ENCODE measurements around the gene CRISPLD2.
"Not testable (repeated sequence)": the region's sequence is repeated elsewhere in the genome, so short reads cannot be mapped to it uniquely, and the experiment has no call there.

The CRISPLD2 gene

DNA sequence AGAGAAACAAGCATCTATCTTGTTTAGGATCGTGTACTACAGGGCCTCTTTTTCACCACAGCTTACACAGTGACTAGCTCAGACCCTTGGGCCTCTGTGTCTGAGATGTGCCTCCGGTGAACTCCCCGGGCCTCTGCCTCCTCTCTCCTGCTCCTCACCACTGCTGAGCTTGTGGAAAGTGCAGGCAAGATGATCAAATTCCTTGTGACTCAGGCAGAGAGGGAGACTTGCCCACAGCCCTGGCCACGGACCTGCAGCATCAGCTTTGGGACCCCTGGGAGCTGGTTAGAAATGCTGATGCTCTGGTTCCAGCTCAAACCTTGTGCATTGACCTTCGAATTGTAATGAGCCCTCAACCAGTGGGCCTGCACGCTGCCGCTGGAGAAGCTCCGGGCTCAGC is 111.7 kb downstream of the CRISPLD2 start:
- ChIA-PET CTCF (interaction anchor here (0.6 kb wide), 2 partner anchors 20 to 177 kb away, joined by 3 read pairs; no protein-coding TSS in a partner anchor), POLR2A (ENCODE audit: low non-redundant PET) (no interaction called here)

DNA sequence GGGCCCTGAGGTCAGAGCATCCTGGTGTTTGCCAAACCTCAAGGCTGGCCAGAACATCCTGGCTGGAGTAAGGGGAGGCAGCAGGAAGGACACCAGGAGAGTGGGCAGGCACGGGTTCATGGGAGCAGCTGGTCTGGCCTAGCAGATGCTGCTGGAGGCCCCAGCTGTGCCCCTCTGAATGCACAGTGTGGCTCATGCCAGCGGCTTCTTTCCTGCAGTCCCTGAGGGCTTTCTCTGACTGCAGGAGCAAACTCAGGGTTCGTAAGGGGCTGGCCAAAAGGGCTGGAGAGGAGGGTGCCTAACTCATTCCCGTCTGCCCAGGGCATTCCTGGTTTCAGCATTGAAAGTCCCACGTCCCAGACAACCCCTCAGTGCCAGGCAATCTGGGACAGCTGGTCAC is 112.9 kb downstream of the CRISPLD2 start:
- POLR2A ChIA-PET (ENCODE audit: low non-redundant PET), result no interaction called here
- TF ChIP-seq, protein P1, sequence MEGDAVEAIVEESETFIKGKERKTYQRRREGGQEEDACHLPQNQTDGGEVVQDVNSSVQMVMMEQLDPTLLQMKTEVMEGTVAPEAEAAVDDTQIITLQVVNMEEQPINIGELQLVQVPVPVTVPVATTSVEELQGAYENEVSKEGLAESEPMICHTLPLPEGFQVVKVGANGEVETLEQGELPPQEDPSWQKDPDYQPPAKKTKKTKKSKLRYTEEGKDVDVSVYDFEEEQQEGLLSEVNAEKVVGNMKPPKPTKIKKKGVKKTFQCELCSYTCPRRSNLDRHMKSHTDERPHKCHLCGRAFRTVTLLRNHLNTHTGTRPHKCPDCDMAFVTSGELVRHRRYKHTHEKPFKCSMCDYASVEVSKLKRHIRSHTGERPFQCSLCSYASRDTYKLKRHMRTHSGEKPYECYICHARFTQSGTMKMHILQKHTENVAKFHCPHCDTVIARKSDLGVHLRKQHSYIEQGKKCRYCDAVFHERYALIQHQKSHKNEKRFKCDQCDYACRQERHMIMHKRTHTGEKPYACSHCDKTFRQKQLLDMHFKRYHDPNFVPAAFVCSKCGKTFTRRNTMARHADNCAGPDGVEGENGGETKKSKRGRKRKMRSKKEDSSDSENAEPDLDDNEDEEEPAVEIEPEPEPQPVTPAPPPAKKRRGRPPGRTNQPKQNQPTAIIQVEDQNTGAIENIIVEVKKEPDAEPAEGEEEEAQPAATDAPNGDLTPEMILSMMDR (conservative IDR thresholded peaks at IDR 0.05; ENCODE audit: low read depth), result no peak

More for the DNA sequence above, 111.7 kb downstream of the CRISPLD2 start:
- H3K27ac ChIP-seq, result no peak overlapping the region
- TF ChIP-seq, protein P1 (conservative IDR thresholded peaks at IDR 0.05; ENCODE audit: low read depth), result no peak
- no peak for DNase-seq (ENCODE audit: low spot score)

DNA sequence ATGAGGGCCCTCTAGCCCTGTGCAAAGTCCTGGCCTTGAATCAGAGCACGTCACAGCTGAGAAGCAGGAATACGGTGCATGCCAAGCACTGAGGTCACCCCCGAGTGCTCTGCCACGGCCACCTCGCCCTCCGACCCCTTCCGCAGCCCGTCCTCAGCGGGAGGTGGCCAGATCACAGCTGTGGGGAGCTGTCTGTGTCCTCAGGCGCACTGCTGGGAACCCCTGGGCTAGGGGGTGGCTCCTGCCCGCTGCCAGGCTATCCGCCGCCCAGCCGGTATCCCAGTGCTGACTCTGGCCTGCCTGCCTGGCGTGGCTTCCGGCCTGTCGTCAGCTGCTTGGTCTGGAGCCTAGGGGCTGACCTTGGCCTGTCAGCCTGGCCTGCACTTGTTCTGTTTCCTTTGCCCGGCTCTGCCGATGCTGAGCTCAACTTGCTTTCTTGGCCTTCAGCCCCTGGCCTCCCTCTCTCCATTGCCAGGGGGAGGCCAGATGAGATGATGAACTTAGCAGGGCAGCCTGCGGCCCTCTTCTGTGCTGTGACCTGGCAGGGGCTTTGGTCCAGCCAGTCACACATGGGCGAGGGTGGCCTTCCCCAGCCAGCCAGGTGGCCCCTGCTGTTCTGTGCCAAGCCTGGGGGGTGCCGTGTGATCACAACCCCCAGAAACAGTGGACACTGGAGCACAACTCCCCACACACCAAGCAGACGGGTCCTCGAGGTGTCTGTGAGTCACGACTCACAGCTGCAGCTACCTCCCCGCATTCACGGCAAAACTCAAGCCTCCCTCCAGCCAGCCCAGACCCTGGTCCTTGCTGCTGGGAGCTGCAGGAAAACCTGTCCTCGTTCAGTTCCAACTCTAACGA is 114.2 kb downstream of the CRISPLD2 start:
- DNase-seq (ENCODE audit: low spot score), result no peak
- TF ChIP-seq, protein P1 (conservative IDR thresholded peaks at IDR 0.05; ENCODE audit: low read depth), result no peak
- H3K27ac ChIP-seq, result no peak overlapping the region
- ChIA-PET CTCF (interaction anchor here (0.6 to 1.1 kb wide), 4 partner anchors 18 to 196 kb away, joined by 3 to 5 read pairs (median 3); no protein-coding TSS in a partner anchor), POLR2A (ENCODE audit: low non-redundant PET) (no interaction called here)

More for the DNA sequence above, 112.9 kb downstream of the CRISPLD2 start:
- CTCF ChIA-PET, result interaction anchor here (0.5 to 1.1 kb wide), 2 partner anchors 19 to 563 kb away, joined by 3 to 5 read pairs; no protein-coding TSS in a partner anchor
- no peak for DNase-seq (ENCODE audit: low spot score)
- H3K27ac ChIP-seq, result no peak overlapping the region

DNA sequence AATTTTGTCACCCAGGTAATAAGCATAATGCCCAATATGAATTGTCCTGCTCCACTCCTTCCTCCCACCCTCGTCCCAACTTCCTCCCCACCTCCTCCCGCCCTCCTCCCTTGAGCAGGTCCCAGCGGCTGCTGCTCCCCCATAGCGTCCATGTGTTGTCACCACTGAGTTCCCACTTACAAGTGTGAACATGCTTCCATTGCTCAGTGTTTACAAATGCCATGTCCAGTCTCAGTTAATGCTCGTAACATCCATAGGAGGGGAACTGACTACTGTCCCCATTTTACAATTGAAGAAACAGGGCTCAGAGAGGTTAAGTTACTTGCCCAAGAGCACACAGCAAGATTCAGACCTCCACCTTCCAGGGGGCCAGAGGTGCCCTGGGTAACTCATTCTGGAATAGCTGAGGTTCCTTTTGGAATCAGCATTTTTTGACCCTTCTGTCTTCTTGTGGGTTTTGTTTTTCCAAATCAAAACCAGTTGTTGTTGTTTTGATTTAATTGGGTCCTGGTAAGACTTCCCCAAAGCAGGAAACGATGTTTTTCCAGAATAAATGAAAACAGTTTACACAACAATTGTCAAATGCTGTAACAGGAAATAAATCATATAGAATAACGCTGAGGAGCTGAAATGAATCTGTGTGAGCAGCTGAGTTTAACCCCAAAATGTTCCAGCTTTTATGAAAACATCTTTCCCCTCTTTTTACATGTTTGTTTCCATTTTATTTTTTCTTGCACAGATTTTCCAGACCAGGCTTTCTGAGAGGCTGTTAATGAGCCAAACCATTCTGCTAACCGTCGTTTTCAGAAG is 117.6 kb downstream of the CRISPLD2 start:
- CTCF ChIA-PET, result no interaction called here

GRCh38 chr16:84938616-84939015 is 118.8 kb downstream of the CRISPLD2 start:
- DNase-seq (ENCODE audit: low spot score); H3K27ac ChIP-seq; POLR2A ChIA-PET (ENCODE audit: low non-redundant PET): not testable (repeated sequence)
- CTCF ChIA-PET, result interaction anchor here (0.8 kb wide), 1 partner anchor 14 kb away, joined by 5 read pairs; no protein-coding TSS in a partner anchor

More for the DNA sequence above, 117.6 kb downstream of the CRISPLD2 start:
- TF ChIP-seq, protein P1 (conservative IDR thresholded peaks at IDR 0.05; ENCODE audit: low read depth), result no peak
- no peak for DNase-seq (ENCODE audit: low spot score)
- POLR2A ChIA-PET (ENCODE audit: low non-redundant PET), result no interaction called here
- H3K27ac ChIP-seq, result no peak overlapping the region

- POLR2A ChIA-PET (ENCODE audit: low non-redundant PET), result no interaction called here
- no peak for DNase-seq (ENCODE audit: low spot score)
- H3K27ac ChIP-seq, result no peak overlapping the region
- TF ChIP-seq, protein P1 (conservative IDR thresholded peaks at IDR 0.05; ENCODE audit: low read depth), result no peak
- CTCF ChIA-PET, result interaction anchor here (0.7 to 1.3 kb wide), 2 partner anchors 16 to 391 kb away, joined by 3 to 5 read pairs; no protein-coding TSS in a partner anchor
Measured at GRCh38 chr16:84940670-84941551, 121.1 kb downstream of the CRISPLD2 start.
